Keratinocyte (primary cell): ENCODE data around the gene HMG20A. TPM values are rescaled to one million over a fixed set of nuclear protein-coding genes. Genes with fewer than 3 reads are reported as not detected.

ENCODE experiments used
- DNase-seq: peaks from one replicate; pipeline ENCODE4 v3.0.0-alpha.2; 2011; ENCODE audit warnings: low read depth, missing footprints, low spot score
- FAIRE-seq: peaks from 2 replicates; lab custom pipeline; 2011; peaks lifted over from hg19 to GRCh38; lab: Jason Lieb, UNC
- H2AFZ ChIP-seq: 2 replicates; pipeline ENCODE4 v1.6.0; 2012; ENCODE audit warnings: low read length, control low read depth, inconsistent platforms; ENCODE audit not compliant: control insufficient read depth
- H3K27ac ChIP-seq: 2 replicates; pipeline ENCODE4 v1.5.1; 2011; ENCODE audit warnings: low read length; ENCODE audit not compliant: control insufficient read depth, insufficient read depth
- H3K27me3 ChIP-seq: 3 replicates; pipeline ENCODE4 v1.6.0; 2011; ENCODE audit warnings: low read length; ENCODE audit not compliant: control insufficient read depth, insufficient read depth; ENCODE audit errors: extremely low read depth
- H3K36me3 ChIP-seq, 2 experiments: 2 replicates in 1 of 2; 3 replicates in 1 of 2; pipeline ENCODE4 v1.5.1; 2011; ENCODE audit warnings: low read length in 2 of 2, mild to moderate bottlenecking in 1 of 2; ENCODE audit not compliant: control insufficient read depth in 2 of 2, insufficient read depth in 2 of 2; ENCODE audit errors: extremely low read depth in 1 of 2
- H3K4me1 ChIP-seq: 3 replicates; pipeline ENCODE4 v1.5.1; 2011; ENCODE audit warnings: low read length; ENCODE audit not compliant: control insufficient read depth, insufficient read depth; ENCODE audit errors: extremely low read depth
- H3K4me2 ChIP-seq: 3 replicates; pipeline ENCODE4 v1.6.0; 2011; ENCODE audit warnings: low read depth, low read length; ENCODE audit not compliant: control insufficient read depth, insufficient read depth; ENCODE audit errors: extremely low read depth
- H3K4me3 ChIP-seq, 3 experiments: fragments of 200-600 bp in 1 of 3; sonication (generic) in 1 of 3; 2 replicates in 2 of 3; 3 replicates in 1 of 3; pipeline ENCODE4 v1.5.1; 2011 to 2016; ENCODE audit warnings: low read length in 3 of 3, mild to moderate bottlenecking in 3 of 3, control low read depth in 2 of 3, inconsistent platforms in 1 of 3, low read depth in 1 of 3, mixed read lengths in 1 of 3, mixed run types in 1 of 3, moderate library complexity in 1 of 3; ENCODE audit not compliant: control insufficient read depth in 2 of 3, insufficient read depth in 2 of 3; ENCODE audit errors: extremely low read depth in 1 of 3
- H3K79me2 ChIP-seq: 2 replicates; pipeline ENCODE4 v1.6.0; 2012; ENCODE audit warnings: low read length; ENCODE audit not compliant: control insufficient read depth, insufficient read depth
- H3K9ac ChIP-seq: 3 replicates; pipeline ENCODE4 v1.6.0; 2011; ENCODE audit warnings: low read length; ENCODE audit not compliant: control insufficient read depth, insufficient read depth; ENCODE audit errors: extremely low read depth
- H3K9me1 ChIP-seq: 3 replicates; pipeline ENCODE4 v1.6.0; 2011; ENCODE audit warnings: low read length; ENCODE audit not compliant: control insufficient read depth, insufficient read depth; ENCODE audit errors: extremely low read depth
- H3K9me3 ChIP-seq: 2 replicates; pipeline ENCODE4 v1.5.1; 2012; ENCODE audit warnings: low read depth, low read length; ENCODE audit not compliant: control insufficient read depth
- H4K20me1 ChIP-seq: 3 replicates; pipeline ENCODE4 v1.6.0; 2011; ENCODE audit warnings: low read length; ENCODE audit not compliant: control insufficient read depth, insufficient read depth; ENCODE audit errors: extremely low read depth
- EZH2 ChIP-seq: IDR thresholded peaks from one replicate; pipeline ENCODE4 v1.6.1; 2012; ENCODE audit warnings: inconsistent platforms, mild to moderate bottlenecking, low read length, moderate library complexity
- dilution Hi-C: fragments of 300-500 bp; cut with MboI; formaldehyde crosslinking; loops from one replicate; pipeline ENCODE4 v1.7.0; 2020; ENCODE audit warnings: low sequenced_read_pairs; ENCODE audit not compliant: extremely low pct_ligation_motif_present
- polyA plus RNA-seq, 5 experiments: library from polyadenylated mRNA; depleted of rRNA in 3 of 5; stranded (reverse) in 3 of 5; stranded (forward) in 1 of 5; unstranded in 1 of 5; fragments of >200 nt; gene quantifications; 1 replicate in 1 of 5; 2 replicates in 3 of 5; 3 replicates in 1 of 5; pipeline versions ENCODE4 v1.2.1 to v1.2.3, GENCODE V29; 2011 to 2012; ENCODE audit warnings: missing spikeins in 2 of 5, low read depth in 1 of 5, low replicate concordance in 1 of 5
- TF ChIP-seq, protein P1 (sequence below), 3 experiments: IDR thresholded peaks in 1 of 3; conservative IDR thresholded peaks in 1 of 3; optimal IDR thresholded peaks in 1 of 3; 2 replicates in 2 of 3; 3 replicates in 1 of 3; pipeline versions ENCODE3 to v1.5.1; 2011; ENCODE audit warnings: low read length in 3 of 3, mild to moderate bottlenecking in 3 of 3, moderate library complexity in 2 of 3, control low read depth in 1 of 3, inconsistent platforms in 1 of 3; ENCODE audit not compliant: insufficient read depth in 2 of 3; ENCODE audit errors: extremely low read depth in 1 of 3

HMG20A gene
- polyA plus RNA-seq, 1 donor (not counting 4 experiments of a cell fraction or from before 2014, with no cell fraction given): 44.6 TPM

DNA sequence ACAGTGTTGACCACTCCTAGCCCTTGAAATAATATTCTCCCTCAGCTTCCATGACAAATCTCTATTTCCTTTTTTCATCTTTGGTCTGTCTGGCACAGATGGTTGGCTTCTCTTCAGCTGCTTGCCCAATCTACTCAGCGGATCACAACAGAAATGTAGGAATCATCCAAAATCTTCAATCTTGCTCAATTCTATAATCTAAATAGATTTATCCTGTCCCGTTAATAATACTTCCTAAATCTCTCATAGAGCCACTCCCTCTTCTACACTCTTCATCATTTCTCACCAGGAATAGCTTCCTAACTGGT is 4.6 kb upstream of the HMG20A start:
- Histone ChIP-seq H3K4me1 (peaks cover 23% of the 10 kb centered on the region), H3K79me2 (peaks cover 21% of the 10 kb centered on the region), H3K36me3 (no peaks in the 10 kb centered on the region), H3K27me3 (no peaks in the 10 kb centered on the region), H4K20me1 (no peaks in the 10 kb centered on the region), H3K9me3 (no peaks in the 10 kb centered on the region), H3K27ac (no peak overlapping the region), H3K9me1 (no peaks in the 10 kb centered on the region), H3K4me3 (no peak overlapping the region), H3K4me2 (no peak overlapping the region), H2AFZ (no peak overlapping the region), H3K9ac (no peak overlapping the region)
- DNase-seq: no peak
- TF ChIP-seq, protein P1, sequence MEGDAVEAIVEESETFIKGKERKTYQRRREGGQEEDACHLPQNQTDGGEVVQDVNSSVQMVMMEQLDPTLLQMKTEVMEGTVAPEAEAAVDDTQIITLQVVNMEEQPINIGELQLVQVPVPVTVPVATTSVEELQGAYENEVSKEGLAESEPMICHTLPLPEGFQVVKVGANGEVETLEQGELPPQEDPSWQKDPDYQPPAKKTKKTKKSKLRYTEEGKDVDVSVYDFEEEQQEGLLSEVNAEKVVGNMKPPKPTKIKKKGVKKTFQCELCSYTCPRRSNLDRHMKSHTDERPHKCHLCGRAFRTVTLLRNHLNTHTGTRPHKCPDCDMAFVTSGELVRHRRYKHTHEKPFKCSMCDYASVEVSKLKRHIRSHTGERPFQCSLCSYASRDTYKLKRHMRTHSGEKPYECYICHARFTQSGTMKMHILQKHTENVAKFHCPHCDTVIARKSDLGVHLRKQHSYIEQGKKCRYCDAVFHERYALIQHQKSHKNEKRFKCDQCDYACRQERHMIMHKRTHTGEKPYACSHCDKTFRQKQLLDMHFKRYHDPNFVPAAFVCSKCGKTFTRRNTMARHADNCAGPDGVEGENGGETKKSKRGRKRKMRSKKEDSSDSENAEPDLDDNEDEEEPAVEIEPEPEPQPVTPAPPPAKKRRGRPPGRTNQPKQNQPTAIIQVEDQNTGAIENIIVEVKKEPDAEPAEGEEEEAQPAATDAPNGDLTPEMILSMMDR (optimal IDR thresholded peaks at IDR 0.05 in 1 of 3, IDR thresholded peaks at IDR 0.05 in 1 of 3, conservative IDR thresholded peaks at IDR 0.05 in 1 of 3; ENCODE audit: extremely low read depth in 1 of 3, insufficient read depth in 2 of 3, low read length in 3 of 3): no peak
- no peak for TF ChIP-seq EZH2
- dilution Hi-C loops: no loop called here
- no peak for FAIRE-seq

DNA sequence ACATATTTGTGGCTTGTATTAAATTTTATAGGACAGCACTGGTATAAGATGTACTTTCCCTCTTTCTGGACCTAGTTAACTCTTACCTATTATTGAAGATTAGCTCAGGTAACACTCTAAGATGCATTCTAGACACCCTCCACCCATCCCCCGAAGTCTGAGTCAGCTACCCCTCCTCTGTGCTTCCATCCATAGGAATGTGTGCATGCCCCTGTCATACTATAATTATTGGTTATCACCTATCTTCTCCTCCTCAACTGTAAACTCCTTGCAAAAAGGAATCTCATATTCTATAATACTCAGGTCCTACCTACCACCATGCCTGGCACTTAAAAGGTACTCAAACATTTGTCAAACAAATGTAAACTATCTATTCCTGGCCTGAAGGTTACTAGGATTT is 3.7 kb upstream of the HMG20A start:
- H3K4me1 ChIP-seq: peaks cover 29% of the 10 kb centered on the region
- no peaks in the 10 kb centered on the region for H3K9me3 ChIP-seq
- no peaks in the 10 kb centered on the region for H4K20me1 ChIP-seq
- TF ChIP-seq, protein P1 (optimal IDR thresholded peaks at IDR 0.05 in 1 of 3, IDR thresholded peaks at IDR 0.05 in 1 of 3, conservative IDR thresholded peaks at IDR 0.05 in 1 of 3; ENCODE audit: extremely low read depth in 1 of 3, insufficient read depth in 2 of 3, low read length in 3 of 3): no peak
- TF ChIP-seq EZH2: no peak
- no peaks in the 10 kb centered on the region for H3K36me3 ChIP-seq
- dilution Hi-C loops: no loop called here
- peak; percentile 9 for FAIRE-seq
- H2AFZ ChIP-seq: no peak overlapping the region
- H3K4me2 ChIP-seq: peak overlapping the region; percentile 27
- no peaks in the 10 kb centered on the region for H3K9me1 ChIP-seq
- no peaks in the 10 kb centered on the region for H3K27me3 ChIP-seq
- peaks cover 29% of the 10 kb centered on the region for H3K79me2 ChIP-seq
- no peak overlapping the region for H3K27ac ChIP-seq
- no peak overlapping the region for H3K9ac ChIP-seq
- DNase-seq: no peak
- H3K4me3 ChIP-seq: no peak overlapping the region
